Pons (tissue), 1 donor: Measurements from ENCODE around the gene GALNT8.
A peak's percentile ranks its signal among the peaks of the same experiment; 100 is the strongest.

Source experiments
- DNase-seq: peaks from one replicate; pipeline ENCODE4 v3.0.0-alpha.2; 2016; ENCODE audit warnings: low spot score

Gene GALNT8

GRCh38 chr12:4796694-4797482, 76.7 kb downstream of the GALNT8 start:
- no peak for DNase-seq

GRCh38 chr12:4800555-4800954, 80.4 kb downstream of the GALNT8 start:
- no peak for DNase-seq

- no peak for DNase-seq
These were observed 82.6 kb downstream of the GALNT8 start for GRCh38 chr12:4802841-4803240.

GRCh38 chr12:4806439-4807115, 86.4 kb downstream of the GALNT8 start:
- no peak for DNase-seq

- no peak for DNase-seq
These were observed 87.0 kb downstream of the GALNT8 start for GRCh38 chr12:4807116-4807783.

GRCh38 chr12:4807813-4808212, 87.6 kb downstream of the GALNT8 start:
- DNase-seq: no peak

GRCh38 chr12:4809013-4809448, 88.8 kb downstream of the GALNT8 start:
- DNase-seq: no peak

- no peak for DNase-seq
These were observed 89.4 kb downstream of the GALNT8 start for GRCh38 chr12:4809449-4810218.

- no peak for DNase-seq
These were observed 90.0 kb downstream of the GALNT8 start for GRCh38 chr12:4810219-4810671.

- no peak for DNase-seq
These were observed 92.6 kb downstream of the GALNT8 start for GRCh38 chr12:4812624-4813327.

GRCh38 chr12:4813741-4814140, 93.5 kb downstream of the GALNT8 start:
- no peak for DNase-seq

GRCh38 chr12:4814485-4814884, 94.3 kb downstream of the GALNT8 start:
- DNase-seq: no peak

- no peak for DNase-seq
These were observed 96.7 kb downstream of the GALNT8 start for GRCh38 chr12:4816744-4817525.

GRCh38 chr12:4817880-4818279, 97.7 kb downstream of the GALNT8 start:
- DNase-seq: no peak

- DNase-seq: peak; percentile 34
These were observed 99.5 kb downstream of the GALNT8 start for GRCh38 chr12:4819654-4820053.

GRCh38 chr12:4820971-4821370, 100.8 kb downstream of the GALNT8 start:
- DNase-seq: no peak
